Upper lobe of left lung (tissue), 6 donors: ENCODE results near the gene PPIP5K1. TPM values are rescaled to one million over a fixed set of nuclear protein-coding genes. Genes with fewer than 3 reads are reported as not detected.
"Not testable (repeated sequence)": the region's sequence is repeated elsewhere in the genome, so short reads cannot be mapped to it uniquely, and the experiment has no call there.

Source experiments
- ATAC-seq, 2 donors: fragments of 200-7000 bp; cut with Tn5 transposase; one replicate each; pipeline ENCODE4 v1.9.1; 2022; ENCODE audit warnings: mild to moderate bottlenecking in 2 of 2, moderate library complexity in 2 of 2; ENCODE audit not compliant: low FRiP score in 2 of 2
- DNase-seq, 2 donors: peaks; one replicate each; pipeline ENCODE4 v3.0.0-alpha.2; 2019 to 2020
- H3K27ac ChIP-seq, 4 donors: fragments of 200-600 bp; sonication (generic); one replicate each; pipeline ENCODE4 v1.5.1; 2016 to 2019
- H3K27me3 ChIP-seq, 4 donors: fragments of 200-600 bp; sonication (generic); one replicate each; pipeline ENCODE4 v1.5.1; 2017 to 2019
- H3K36me3 ChIP-seq, 4 donors: fragments of 200-600 bp; sonication (generic); one replicate each; pipeline ENCODE4 v1.5.1; 2016 to 2019
- H3K4me1 ChIP-seq, 4 donors: fragments of 200-600 bp; sonication (generic); one replicate each; pipeline ENCODE4 v1.5.1; 2018 to 2019
- H3K4me3 ChIP-seq, 4 donors: fragments of 200-600 bp; sonication (generic); one replicate each; pipeline ENCODE4 v1.5.1; 2017 to 2019; ENCODE audit warnings: mild to moderate bottlenecking in 2 of 4, moderate library complexity in 1 of 4
- H3K9me3 ChIP-seq, 4 donors: fragments of 200-600 bp; sonication (generic); one replicate each; pipeline ENCODE4 v1.5.1; 2018 to 2019
- CTCF ChIP-seq, 6 experiments: fragments of 450-650 bp in 4 of 6; fragments of 200-600 bp in 2 of 6; sonication (generic) in 2 of 6; IDR thresholded peaks; one replicate each; pipeline ENCODE4 v1.5.1; 2016 to 2019; ENCODE audit warnings: antibody characterized with exemption in 6 of 6
- EP300 ChIP-seq, 4 donors: sonication (generic); formaldehyde crosslinking; IDR thresholded peaks; one replicate each; pipeline ENCODE4 v1.5.1; 2017; ENCODE audit warnings: antibody characterized with exemption in 4 of 4, control low read depth in 2 of 4
- POLR2A ChIP-seq, 4 donors: fragments of 450-650 bp; IDR thresholded peaks; one replicate each; pipeline ENCODE4 v1.5.1; 2016 to 2017; ENCODE audit warnings: antibody characterized with exemption in 4 of 4, mild to moderate bottlenecking in 2 of 4
- POLR2AphosphoS5 ChIP-seq, 2 donors: sonication (generic); formaldehyde crosslinking; IDR thresholded peaks; one replicate each; pipeline ENCODE4 v1.5.1; 2017; ENCODE audit warnings: antibody characterized with exemption in 2 of 2
- WGBS, 2 donors: methylation state at CpG; one replicate each; pipeline ENCODE4 v1.1.5; 2017 to 2018; 5-methylcytosine and 5-hydroxymethylcytosine counted together
- total RNA-seq, 6 donors: library from RNA; depleted of rRNA in 4 of 6; stranded (reverse); fragments of >200 nt in 4 of 6; gene quantifications; one replicate each; pipeline versions ENCODE4 v1.1.0 to v1.2.1, GENCODE V29; 2016 to 2021
- donor health status: DM: no; HTN: no; CAD: no; lungs with moderate emphysema.
- donor health status: DM: no; HTN: yes; CAD: no; lungs with severe emphysema.

The PPIP5K1 gene
- total RNA-seq, 6 donors from 2014 or later, result 7.1 to 71.2 (median 30.1) TPM

- not testable (repeated sequence) for ATAC-seq, H3K4me3 ChIP-seq, H3K27ac ChIP-seq, H3K9me3 ChIP-seq, H3K36me3 ChIP-seq, H3K27me3 ChIP-seq, H3K4me1 ChIP-seq, DNase-seq
- WGBS, 2 donors, result 10% methylated on average over 4 of the region's 8 CpGs
Observed at GRCh38 chr15:43592841-43593240, 2.8 kb upstream of the PPIP5K1 start.

GRCh38 chr15:43574607-43575006, 15.4 kb downstream of the PPIP5K1 start:
- H3K27me3 ChIP-seq, DNase-seq, H3K4me3 ChIP-seq, ATAC-seq, H3K27ac ChIP-seq, H3K9me3 ChIP-seq, H3K36me3 ChIP-seq, H3K4me1 ChIP-seq: not testable (repeated sequence)
- no CpG with 5 or more reads among the region's 1 CpG for WGBS, 2 donors

GRCh38 chr15:43566615-43567014, 23.4 kb downstream of the PPIP5K1 start:
- H3K27ac ChIP-seq, H3K4me1 ChIP-seq, H3K4me3 ChIP-seq, H3K36me3 ChIP-seq, DNase-seq, H3K9me3 ChIP-seq, ATAC-seq, H3K27me3 ChIP-seq: not testable (repeated sequence)
- no CpG with 5 or more reads among the region's 2 CpGs for WGBS, 2 donors

- ATAC-seq, H3K27ac ChIP-seq, H3K4me3 ChIP-seq, H3K36me3 ChIP-seq, H3K27me3 ChIP-seq, H3K9me3 ChIP-seq, H3K4me1 ChIP-seq, DNase-seq: not testable (repeated sequence)
- WGBS, 2 donors, result no CpG with 5 or more reads among the region's 8 CpGs
Observed at GRCh38 chr15:43563793-43564192, 26.2 kb downstream of the PPIP5K1 start.

GRCh38 chr15:43562753-43563152, 27.3 kb downstream of the PPIP5K1 start:
- H3K4me1 ChIP-seq, H3K36me3 ChIP-seq, H3K27ac ChIP-seq, H3K4me3 ChIP-seq, H3K9me3 ChIP-seq, DNase-seq, ATAC-seq, H3K27me3 ChIP-seq: not testable (repeated sequence)
- no CpG with 5 or more reads among the region's 3 CpGs for WGBS, 2 donors

- WGBS, 2 donors, result 79% methylated on average over 2 of the region's 2 CpGs
- no peak overlapping the region for H3K4me3 ChIP-seq
- H3K4me1 ChIP-seq, result no peaks in the 10 kb centered on the region
- H3K27ac ChIP-seq, result no peak overlapping the region
- ATAC-seq, result no peak
- peaks cover 0 to 24% (median 0%) of the 10 kb centered on the region in 4 donors for H3K36me3 ChIP-seq
- H3K9me3 ChIP-seq, result no peaks in the 10 kb centered on the region
- TF ChIP-seq EP300 (IDR thresholded peaks at IDR 0.05) (no peak), POLR2A (IDR thresholded peaks at IDR 0.05) (no peak), POLR2AphosphoS5 (IDR thresholded peaks at IDR 0.05) (no peak), CTCF (IDR thresholded peaks at IDR 0.05) (no peak)
- no peak for DNase-seq
- no peaks in the 10 kb centered on the region for H3K27me3 ChIP-seq
Observed at GRCh38 chr15:43552986-43553385, 37.0 kb downstream of the PPIP5K1 start.

GRCh38 chr15:43552256-43552655, 37.8 kb downstream of the PPIP5K1 start:
- Histone ChIP-seq H3K9me3 (peaks cover 0 to 5% (median 0%) of the 10 kb centered on the region in 4 donors), H3K4me1 (no peaks in the 10 kb centered on the region), H3K4me3 (no peak overlapping the region), H3K27me3 (no peaks in the 10 kb centered on the region), H3K36me3 (peaks cover 0 to 22% (median 0%) of the 10 kb centered on the region in 4 donors), H3K27ac (no peak overlapping the region)
- WGBS, 2 donors, result 92 to 98% methylated on average over 4 of the region's 4 CpGs
- DNase-seq (no peak), ATAC-seq (no peak)
- no peak for TF ChIP-seq EP300 (IDR thresholded peaks at IDR 0.05)
- no peak for TF ChIP-seq POLR2AphosphoS5 (IDR thresholded peaks at IDR 0.05)
- no peak for TF ChIP-seq POLR2A (IDR thresholded peaks at IDR 0.05)
- no peak for TF ChIP-seq CTCF (IDR thresholded peaks at IDR 0.05)
